IPS-NIHi7 (cell line): ENCODE results near the gene KCNQ5.

Experiments
- DNase-seq: peaks from one replicate; pipeline ENCODE4 v3.0.0; 2012; ENCODE audit warnings: mixed read lengths; ENCODE audit errors: extremely low spot score

Gene KCNQ5

GRCh38 chr6:72999995-73000394, 378.1 kb downstream of the KCNQ5 start:
- DNase-seq: no peak

DNA sequence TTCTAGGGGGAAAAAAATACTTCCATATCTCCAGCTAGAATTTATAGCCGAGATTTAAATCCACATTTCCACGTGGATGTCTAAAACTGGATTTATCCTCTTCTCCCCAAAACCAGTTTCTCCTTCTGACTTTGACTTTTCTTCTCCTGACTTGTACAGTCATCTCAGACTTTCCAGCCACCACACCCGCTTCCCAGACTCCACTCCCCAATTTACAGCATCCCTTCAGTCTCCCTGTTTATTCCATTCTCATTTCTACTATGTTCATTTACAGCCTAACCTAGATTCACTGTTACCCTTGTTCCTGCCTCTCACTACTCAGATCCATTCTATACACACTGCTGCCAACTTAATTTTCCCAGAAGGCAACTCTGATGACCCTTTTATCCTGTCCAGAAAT, 378.6 kb downstream of the KCNQ5 start:
- DNase-seq: no peak

GRCh38 chr6:73002588-73002987, 380.7 kb downstream of the KCNQ5 start:
- no peak for DNase-seq

DNA sequence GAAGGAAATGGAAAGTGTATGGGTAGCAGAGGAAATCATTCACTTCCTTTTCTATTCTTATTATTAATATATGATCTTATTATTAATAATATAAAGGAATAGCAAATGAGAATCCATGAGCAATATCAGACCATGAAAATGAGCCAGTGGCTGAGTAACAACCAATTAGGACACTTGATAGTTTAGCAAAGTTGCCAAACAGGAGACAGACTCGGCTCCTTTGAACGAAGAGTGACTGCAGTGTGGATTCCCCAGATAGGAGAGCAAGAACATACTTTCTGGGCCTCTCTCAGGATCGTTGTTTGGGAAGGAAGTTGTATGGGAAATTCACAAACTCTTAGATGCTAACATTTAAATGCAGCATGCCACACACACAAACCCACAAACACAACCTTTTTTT, 381.4 kb downstream of the KCNQ5 start:
- no peak for DNase-seq

- DNase-seq: no peak
Measured at GRCh38 chr6:73004231-73004630, 382.4 kb downstream of the KCNQ5 start.

- no peak for DNase-seq
Measured at GRCh38 chr6:73004861-73005260, 383.0 kb downstream of the KCNQ5 start.

GRCh38 chr6:73006146-73006545, 384.3 kb downstream of the KCNQ5 start:
- DNase-seq: no peak

GRCh38 chr6:73011945-73012344, 390.1 kb downstream of the KCNQ5 start:
- DNase-seq: no peak

GRCh38 chr6:73017476-73017875, 395.6 kb downstream of the KCNQ5 start:
- no peak for DNase-seq

DNA sequence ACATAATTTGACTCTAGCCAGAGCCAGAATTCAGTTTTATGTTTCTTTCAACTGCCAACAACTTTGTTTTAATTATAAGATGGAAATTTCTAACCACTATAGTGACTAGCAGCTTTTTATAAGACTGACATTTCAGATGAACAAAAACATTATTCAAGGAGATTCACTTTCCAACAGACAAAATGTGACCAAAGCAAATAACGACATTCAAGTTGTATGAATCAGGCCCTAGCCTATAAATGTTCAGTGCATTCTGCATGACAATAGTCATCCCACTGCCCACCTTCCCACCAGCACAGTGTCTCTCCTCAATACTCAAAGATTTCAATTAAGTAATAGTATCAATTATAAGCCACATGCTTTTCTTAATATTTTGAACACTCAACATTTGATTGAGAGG, 402.7 kb downstream of the KCNQ5 start:
- DNase-seq: no peak

DNA sequence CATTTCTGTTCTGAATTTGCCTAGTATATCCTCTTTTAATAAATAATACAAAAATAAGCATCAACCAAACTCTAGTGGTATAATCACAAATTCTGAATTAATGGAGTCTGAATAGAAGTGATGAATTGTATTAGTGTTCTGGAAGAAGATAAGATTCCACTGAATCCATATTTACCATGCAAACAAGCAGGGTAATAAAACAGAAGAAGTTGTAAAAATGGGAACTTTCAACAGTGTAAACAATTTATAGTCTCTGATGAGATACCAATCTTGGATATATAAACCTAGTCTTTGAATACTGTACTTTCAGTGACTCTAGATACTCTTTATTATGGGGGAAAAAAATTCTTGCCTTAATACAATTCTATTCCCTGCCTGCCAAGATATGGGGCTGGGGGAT, 405.8 kb downstream of the KCNQ5 start:
- no peak for DNase-seq

DNA sequence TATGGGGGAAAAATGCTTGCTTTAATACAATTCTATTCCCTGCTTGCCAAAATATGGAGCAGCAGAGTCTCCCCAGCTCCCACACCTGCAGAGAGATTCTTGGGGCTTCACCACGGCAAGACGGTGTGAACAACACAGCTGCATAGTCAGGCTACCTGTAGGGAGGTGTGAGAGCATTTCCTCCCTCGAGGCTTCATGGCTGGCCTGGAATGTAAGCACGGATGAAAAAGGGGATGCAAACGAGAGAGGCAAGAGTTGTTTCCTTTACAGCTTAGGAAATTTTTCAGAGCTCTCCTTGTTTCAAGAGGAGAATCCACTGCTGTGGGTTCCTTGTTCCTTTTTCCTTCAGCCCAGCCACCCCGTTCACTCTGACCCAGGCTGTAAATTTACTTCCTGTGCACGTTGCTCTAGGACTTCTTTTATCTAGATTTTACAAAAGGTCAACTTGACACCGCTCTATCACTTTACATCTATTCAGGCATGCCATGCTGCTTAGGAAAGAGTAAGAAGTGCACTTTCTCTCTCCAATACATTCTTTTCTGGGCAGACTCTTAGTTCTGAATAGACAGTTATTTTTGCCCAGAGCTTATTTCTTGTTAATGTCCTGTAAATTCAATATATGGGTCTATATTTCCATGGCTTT, 406.4 kb downstream of the KCNQ5 start:
- peak; percentile 49 for DNase-seq

- no peak for DNase-seq
Measured at GRCh38 chr6:73028893-73029450, 407.1 kb downstream of the KCNQ5 start.

DNA sequence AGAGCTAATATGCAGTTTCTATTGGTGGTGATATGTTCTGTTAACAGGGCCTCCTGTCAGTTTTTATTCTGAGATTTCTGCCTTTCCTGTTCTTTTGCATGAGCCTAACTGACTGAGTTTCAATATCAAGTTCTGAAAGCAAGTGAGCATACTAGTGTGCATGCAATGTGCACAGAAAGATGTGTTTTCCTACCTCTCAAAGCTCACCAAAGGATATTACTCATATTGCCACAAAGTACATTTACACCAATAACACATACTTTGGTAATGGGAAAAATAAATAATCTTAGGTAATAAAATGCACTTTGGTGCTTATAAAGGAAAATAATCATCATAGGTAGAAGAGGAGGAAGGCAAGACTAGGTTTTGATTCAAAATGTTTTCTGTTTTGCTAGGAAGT, 408.4 kb downstream of the KCNQ5 start:
- no peak for DNase-seq

GRCh38 chr6:73030791-73031782, 409.2 kb downstream of the KCNQ5 start:
- DNase-seq: no peak

DNA sequence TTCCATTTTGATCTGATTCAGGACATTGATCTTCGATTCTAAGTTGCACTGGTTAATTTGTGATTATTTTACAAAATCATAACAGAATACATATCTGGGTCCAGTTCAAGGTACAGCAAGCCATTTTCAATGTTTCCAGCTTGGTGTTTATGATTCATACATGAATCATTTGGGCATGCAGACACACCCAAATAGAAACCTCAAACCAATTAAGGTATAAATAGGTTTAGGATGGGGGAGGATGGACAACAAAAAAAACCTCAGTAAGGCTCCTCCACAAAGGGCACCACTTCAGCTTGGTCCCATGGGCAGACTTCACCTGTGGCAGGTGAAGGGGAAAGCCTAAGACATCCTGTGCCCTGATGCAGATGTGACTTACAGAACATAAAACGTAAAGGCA, 410.7 kb downstream of the KCNQ5 start:
- no peak for DNase-seq

GRCh38 chr6:73036689-73037088, 414.8 kb downstream of the KCNQ5 start:
- DNase-seq: no peak

DNA sequence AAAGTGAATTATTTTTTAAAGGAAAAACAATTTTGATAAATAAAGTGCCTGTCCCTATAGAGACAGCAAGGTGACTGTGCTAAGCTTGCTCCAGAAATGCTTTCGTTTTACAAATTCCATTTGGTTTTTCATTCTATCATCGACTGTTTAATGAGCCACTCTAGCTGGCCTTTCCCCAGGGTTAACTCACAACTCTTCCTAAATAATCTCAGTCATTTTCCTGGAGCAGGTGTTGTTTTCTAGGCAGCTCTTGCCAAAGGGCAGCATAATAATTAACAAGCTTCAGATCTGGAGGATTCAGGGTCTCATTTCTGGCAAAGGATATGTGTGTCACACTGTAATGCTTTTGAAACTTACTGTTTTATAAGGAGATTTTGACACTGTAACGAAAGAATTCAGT, 419.2 kb downstream of the KCNQ5 start:
- no peak for DNase-seq

DNA sequence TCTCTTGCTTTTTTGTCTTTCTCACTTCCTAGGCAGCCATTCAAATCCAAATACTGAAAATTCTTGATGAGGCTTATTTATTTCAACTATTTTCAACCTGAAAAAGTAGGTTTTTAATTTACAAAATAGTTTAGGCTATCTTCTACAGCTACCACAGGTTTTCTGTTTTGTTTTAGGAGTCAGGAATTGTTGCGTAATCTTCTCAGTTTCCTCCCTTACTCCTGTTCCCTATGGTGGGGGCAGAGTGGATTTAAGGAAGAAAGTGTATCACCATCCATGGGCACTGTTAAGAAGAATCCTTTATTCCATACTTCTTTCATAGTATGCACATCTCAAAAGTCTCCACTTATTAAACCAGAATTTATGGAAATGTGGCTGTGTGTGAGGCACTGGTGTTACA, 421.0 kb downstream of the KCNQ5 start:
- DNase-seq: no peak

DNA sequence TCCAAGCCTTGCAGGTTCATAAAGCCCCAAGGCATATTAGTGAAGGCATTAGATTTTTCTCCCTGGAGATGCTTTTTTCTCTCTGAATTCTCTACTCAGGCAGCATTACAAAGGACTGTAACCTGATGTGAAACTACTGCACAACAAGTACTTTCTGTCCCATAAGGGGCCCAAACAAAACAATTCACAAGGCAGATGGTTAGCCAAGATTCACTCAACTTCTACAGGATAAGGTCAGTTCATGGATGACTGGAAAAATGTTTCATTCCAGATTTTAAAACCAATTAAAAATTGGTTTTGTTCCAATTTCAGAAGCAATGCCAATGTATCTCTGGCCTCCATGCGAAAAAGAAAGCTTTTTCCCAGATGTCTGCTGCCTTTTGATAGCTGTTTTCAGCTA, 421.6 kb downstream of the KCNQ5 start:
- DNase-seq: no peak

DNA sequence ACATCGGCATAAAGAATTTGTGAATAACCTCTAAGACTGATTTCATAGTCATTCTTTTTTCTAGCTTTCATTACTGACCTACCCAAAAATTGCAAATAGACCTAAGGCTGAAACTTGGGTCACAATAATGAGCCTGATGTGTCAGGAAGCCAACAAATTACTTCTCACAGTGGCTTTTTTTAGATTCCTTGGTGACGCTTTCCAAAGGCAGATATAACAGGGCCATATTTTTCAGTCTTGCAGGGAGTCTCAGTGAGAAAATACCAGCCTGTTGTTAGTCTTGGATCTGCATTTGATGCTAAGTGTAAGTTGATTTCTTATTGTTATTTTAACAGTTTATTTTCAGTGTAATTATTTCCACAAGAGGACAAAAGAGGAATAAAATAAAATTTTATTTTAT, 423.7 kb downstream of the KCNQ5 start:
- no peak for DNase-seq

- DNase-seq: no peak
Measured at GRCh38 chr6:73047801-73048200, 425.9 kb downstream of the KCNQ5 start.
